Ascending aorta (tissue), 2 donors: ENCODE data around the gene RPS19BP1. TPM values are rescaled to one million over a fixed set of nuclear protein-coding genes. Genes with fewer than 3 reads are reported as not detected.

ENCODE experiments used
- DNase-seq, 2 donors: peaks; one replicate each; pipeline ENCODE4 v3.0.0-alpha.2; 2019; ENCODE audit warnings: low spot score in 2 of 2
- H3K27ac ChIP-seq, 2 donors: fragments of 200-600 bp; sonication (generic); one replicate each; pipeline ENCODE4 v1.5.1; 2016 to 2017; ENCODE audit warnings: mild to moderate bottlenecking in 1 of 2
- H3K27me3 ChIP-seq: fragments of 200-600 bp; sonication (generic); one replicate; pipeline ENCODE4 v1.5.1; 2017
- H3K36me3 ChIP-seq, 2 donors: fragments of 200-600 bp; sonication (generic); one replicate each; pipeline ENCODE4 v1.5.1; 2016
- H3K4me1 ChIP-seq, 2 donors: fragments of 200-600 bp; sonication (generic); one replicate each; pipeline ENCODE4 v1.5.1; 2016 to 2017; ENCODE audit warnings: mild to moderate bottlenecking in 1 of 2
- H3K4me3 ChIP-seq, 2 donors: fragments of 200-600 bp; sonication (generic); one replicate each; pipeline ENCODE4 v1.5.1; 2016 to 2017; ENCODE audit warnings: mild to moderate bottlenecking in 1 of 2
- H3K9me3 ChIP-seq, 2 donors: fragments of 200-600 bp; sonication (generic); one replicate each; pipeline ENCODE4 v1.5.1; 2016
- CTCF ChIP-seq, 3 experiments: fragments of 200-600 bp in 2 of 3; fragments of 450-650 bp in 1 of 3; sonication (generic) in 2 of 3; IDR thresholded peaks; one replicate each; pipeline ENCODE4 v1.5.1; 2016 to 2019; ENCODE audit warnings: antibody characterized with exemption in 3 of 3, mild to moderate bottlenecking in 1 of 3, moderate library complexity in 1 of 3
- intact Hi-C: fragments of 100-400 bp; cut with DNase I; formaldehyde crosslinking; loops from one replicate; pipeline ENCODE4 v1.15.1; 2023
- total RNA-seq: library from RNA; depleted of rRNA; stranded (reverse); fragments of >200 nt; gene quantifications from one replicate; pipeline ENCODE4 v1.1.0, GENCODE V29; 2016

RPS19BP1 gene
- total RNA-seq, 1 donor from 2014 or later: 218 TPM

DNA sequence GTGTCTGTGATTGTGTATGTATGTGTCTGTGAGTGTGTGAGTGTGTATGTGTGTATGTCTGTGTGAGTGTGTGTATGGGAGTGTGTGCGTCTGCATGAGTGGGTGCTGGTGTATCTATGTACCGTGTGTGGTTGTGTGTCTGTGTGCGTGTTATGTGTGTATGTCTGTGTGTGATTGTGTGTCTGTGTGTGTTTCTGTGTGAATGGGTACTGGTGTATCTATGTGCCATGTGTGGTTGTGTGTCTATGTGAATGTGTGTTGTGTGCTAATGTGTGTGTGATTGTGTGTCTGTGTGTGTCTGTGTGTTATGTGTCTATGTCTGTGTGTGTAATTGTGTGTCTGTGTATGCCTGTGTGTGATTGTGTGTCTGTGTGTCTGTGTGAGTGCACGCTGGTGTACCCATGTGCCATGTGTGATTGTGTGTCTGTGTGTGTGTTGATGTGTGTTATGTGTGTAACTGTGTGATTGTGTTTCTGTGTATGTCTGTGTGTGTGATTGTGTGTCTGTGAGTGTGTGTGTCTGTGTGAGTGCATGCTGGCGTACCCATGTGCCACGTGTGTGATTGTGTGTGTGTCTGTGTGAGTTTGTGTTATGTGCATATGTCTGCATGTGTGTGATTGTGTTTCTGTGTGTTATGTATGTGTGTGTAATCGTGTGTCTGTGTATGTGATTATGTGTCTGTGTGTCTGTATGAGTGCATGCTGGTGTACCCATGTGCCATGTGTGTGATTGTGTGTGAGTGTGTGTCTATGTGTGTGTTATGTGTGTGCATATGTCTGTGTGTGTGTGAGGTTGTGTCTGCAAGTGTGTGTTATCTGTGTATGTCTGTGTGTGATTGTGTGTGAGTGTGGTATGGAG lies 31.3 kb upstream of the RPS19BP1 start:
- H3K4me3 ChIP-seq: no peak overlapping the region
- DNase-seq: no peak
- no peaks in the 10 kb centered on the region for H3K4me1 ChIP-seq
- no peak for TF ChIP-seq CTCF (IDR thresholded peaks at IDR 0.05)
- no peaks in the 10 kb centered on the region for H3K36me3 ChIP-seq
- H3K9me3 ChIP-seq: no peaks in the 10 kb centered on the region
- intact Hi-C loops: no loop called here
- H3K27me3 ChIP-seq: no peaks in the 10 kb centered on the region
- H3K27ac ChIP-seq: no peak overlapping the region

- Histone ChIP-seq H3K36me3 (no peaks in the 10 kb centered on the region), H3K27ac (no peak overlapping the region), H3K9me3 (no peaks in the 10 kb centered on the region), H3K27me3 (peaks cover 5% of the 10 kb centered on the region), H3K4me3 (no peak overlapping the region), H3K4me1 (peaks cover 0 to 4% of the 10 kb centered on the region in 2 donors)
- intact Hi-C loops: no loop called here
- no peak for DNase-seq
- no peak for TF ChIP-seq CTCF (IDR thresholded peaks at IDR 0.05)
Observed at GRCh38 chr22:39562839-39563489, 30.4 kb upstream of the RPS19BP1 start.

DNA sequence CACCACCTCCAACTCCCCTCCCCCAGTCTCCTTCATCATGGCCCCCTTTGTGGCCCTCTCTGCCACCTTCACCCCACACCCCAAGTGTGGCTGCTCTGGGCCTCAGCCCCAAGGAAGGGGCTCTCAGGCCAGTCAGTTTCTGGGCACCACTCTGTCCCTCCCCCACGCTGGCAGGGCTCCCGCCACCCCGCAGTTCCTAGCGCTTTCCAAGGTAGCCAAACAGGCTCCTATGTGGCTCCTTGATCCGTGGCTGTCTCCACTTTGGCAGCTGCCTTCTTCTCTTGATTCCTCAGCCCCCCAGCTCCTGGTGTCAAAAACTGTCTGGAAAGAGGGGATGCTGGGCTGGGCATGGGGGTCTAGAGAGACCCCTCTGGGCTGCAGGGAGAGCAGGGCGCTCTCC lies 27.6 kb upstream of the RPS19BP1 start:
- H3K27me3 ChIP-seq: peaks cover 13% of the 10 kb centered on the region
- intact Hi-C loops: no loop called here

GRCh38 chr22:39559456-39560105 lies 27.0 kb upstream of the RPS19BP1 start:
- no peaks in the 10 kb centered on the region for H3K9me3 ChIP-seq
- no peak overlapping the region for H3K4me3 ChIP-seq
- H3K4me1 ChIP-seq: peaks cover 0 to 6% of the 10 kb centered on the region in 2 donors
- H3K27ac ChIP-seq: no peak overlapping the region
- no peak for DNase-seq
- no peaks in the 10 kb centered on the region for H3K36me3 ChIP-seq
- no peak for TF ChIP-seq CTCF (IDR thresholded peaks at IDR 0.05)
- intact Hi-C loops: no loop called here
- peaks cover 13% of the 10 kb centered on the region for H3K27me3 ChIP-seq

More for the DNA sequence above, 27.6 kb upstream of the RPS19BP1 start:
- TF ChIP-seq CTCF (IDR thresholded peaks at IDR 0.05): no peak
- no peak for DNase-seq
- H3K4me1 ChIP-seq: peaks cover 0 to 6% of the 10 kb centered on the region in 2 donors
- no peaks in the 10 kb centered on the region for H3K36me3 ChIP-seq
- H3K4me3 ChIP-seq: no peak overlapping the region
- H3K27ac ChIP-seq: no peak overlapping the region
- H3K9me3 ChIP-seq: no peaks in the 10 kb centered on the region

- Histone ChIP-seq H3K4me3 (no peak overlapping the region), H3K9me3 (no peaks in the 10 kb centered on the region), H3K4me1 (peaks cover 0 to 6% of the 10 kb centered on the region in 2 donors), H3K27ac (no peak overlapping the region), H3K27me3 (peaks cover 13% of the 10 kb centered on the region), H3K36me3 (no peaks in the 10 kb centered on the region)
- intact Hi-C loops: no loop called here
- TF ChIP-seq CTCF (IDR thresholded peaks at IDR 0.05): no peak
- no peak for DNase-seq
Observed at GRCh38 chr22:39558950-39559349, 26.4 kb upstream of the RPS19BP1 start.
